Trophoblast cell (in vitro differentiated cells and primary cell): ENCODE measurements around the gene ADCY4.

ENCODE experiments used
- DNase-seq, 2 donors: peaks; one replicate each; pipeline ENCODE4 v3.0.0-alpha.2; 2016
- H2AFZ ChIP-seq: 2 replicates; pipeline ENCODE4 v1.6.1; 2013; ENCODE audit warnings: low read length, moderate library complexity, mild to moderate bottlenecking; ENCODE audit not compliant: insufficient read depth, poor library complexity
- H2AK5ac ChIP-seq: 2 replicates; pipeline ENCODE4 v1.6.1; 2013; ENCODE audit warnings: mild to moderate bottlenecking, low read length
- H2BK120ac ChIP-seq: 2 replicates; pipeline ENCODE4 v1.6.1; 2013; ENCODE audit warnings: low read length, mild to moderate bottlenecking, moderate library complexity; ENCODE audit not compliant: insufficient read depth, poor library complexity
- H2BK12ac ChIP-seq: 2 replicates; pipeline ENCODE4 v1.6.1; 2013; ENCODE audit warnings: mild to moderate bottlenecking, low read length, moderate library complexity
- H2BK5ac ChIP-seq: 2 replicates; pipeline ENCODE4 v1.6.1; 2013; ENCODE audit warnings: low read length, low read depth, moderate library complexity, mild to moderate bottlenecking; ENCODE audit not compliant: poor library complexity
- H3K14ac ChIP-seq: 2 replicates; pipeline ENCODE4 v1.6.1; 2013; ENCODE audit warnings: mild to moderate bottlenecking, low read length
- H3K18ac ChIP-seq: 2 replicates; pipeline ENCODE4 v1.6.1; 2013; ENCODE audit warnings: mild to moderate bottlenecking, low read length
- H3K23ac ChIP-seq: 2 replicates; pipeline ENCODE4 v1.6.1; 2013; ENCODE audit warnings: low read length
- H3K27ac ChIP-seq: 2 replicates; pipeline ENCODE4 v1.5.1; 2013; ENCODE audit warnings: low read depth, mild to moderate bottlenecking, inconsistent platforms, low read length, moderate library complexity
- H3K27me3 ChIP-seq: 2 replicates; pipeline ENCODE4 v1.6.1; 2013; ENCODE audit warnings: inconsistent platforms, mild to moderate bottlenecking, low read length, moderate library complexity; ENCODE audit not compliant: insufficient read depth
- H3K36me3 ChIP-seq, 2 experiments: 1 replicate in 1 of 2; 2 replicates in 1 of 2; pipeline ENCODE4 v1.6.1; 2013; ENCODE audit warnings: low read length in 2 of 2, mild to moderate bottlenecking in 2 of 2, moderate library complexity in 1 of 2; ENCODE audit not compliant: insufficient read depth in 2 of 2, control insufficient read depth in 1 of 2
- H3K4ac ChIP-seq: 2 replicates; pipeline ENCODE4 v1.6.1; 2013; ENCODE audit warnings: low read depth, mild to moderate bottlenecking, low read length, moderate library complexity
- H3K4me1 ChIP-seq, 2 experiments: 1 replicate in 1 of 2; 2 replicates in 1 of 2; pipeline ENCODE4 v1.6.1; 2013; ENCODE audit warnings: low read length in 2 of 2, mild to moderate bottlenecking in 2 of 2, moderate library complexity in 1 of 2; ENCODE audit not compliant: insufficient read depth in 2 of 2, control insufficient read depth in 1 of 2
- H3K4me2 ChIP-seq: 2 replicates; pipeline ENCODE4 v1.6.1; 2013; ENCODE audit warnings: inconsistent platforms, mild to moderate bottlenecking, low read length, moderate library complexity
- H3K4me3 ChIP-seq: 2 replicates; pipeline ENCODE4 v1.5.1; 2013; ENCODE audit warnings: mild to moderate bottlenecking, low read depth, low read length, inconsistent platforms
- H3K79me1 ChIP-seq: one replicate; pipeline ENCODE4 v1.6.1; 2013; ENCODE audit warnings: low read length
- H3K79me2 ChIP-seq: 2 replicates; pipeline ENCODE4 v1.6.1; 2013; ENCODE audit warnings: low read length, mild to moderate bottlenecking; ENCODE audit not compliant: control insufficient read depth, insufficient read depth, poor library complexity
- H3K9ac ChIP-seq: 2 replicates; pipeline ENCODE4 v1.6.1; 2013; ENCODE audit warnings: mild to moderate bottlenecking, low read length
- H3K9me3 ChIP-seq: 2 replicates; pipeline ENCODE4 v1.6.1; 2013; ENCODE audit warnings: low read depth, mild to moderate bottlenecking, control low read depth, inconsistent platforms, low read length; ENCODE audit not compliant: insufficient read depth
- H4K12ac ChIP-seq: 2 replicates; pipeline ENCODE4 v1.6.1; 2013; ENCODE audit warnings: low read depth, mild to moderate bottlenecking, low read length, moderate library complexity
- H4K8ac ChIP-seq: 2 replicates; pipeline ENCODE4 v1.6.1; 2013; ENCODE audit warnings: low read depth, mild to moderate bottlenecking, low read length, moderate library complexity
- H4K91ac ChIP-seq: one replicate; pipeline ENCODE4 v1.6.1; 2013; ENCODE audit warnings: low read depth, mild to moderate bottlenecking, low read length, moderate library complexity
- WGBS: extraction: QIAGEN DNeasy Blood & Tissue Kit; methylation state at CpG from one replicate; pipeline ENCODE4 v1.1.7; 2013; ENCODE audit warnings: missing lambda C conversion rate; ENCODE audit not compliant: insufficient read length, insufficient coverage; ENCODE audit errors: extremely low coverage; 5-methylcytosine and 5-hydroxymethylcytosine counted together

The ADCY4 gene

GRCh38 chr14:24368212-24368561, 33.3 kb upstream of the ADCY4 start:
- H3K23ac ChIP-seq, result no peak overlapping the region
- H3K18ac ChIP-seq, result peak overlapping the region; percentile 98
- H3K79me1 ChIP-seq, result peaks cover 30% of the 10 kb centered on the region
- DNase-seq, result no peak
- H3K9ac ChIP-seq, result peak overlapping the region; percentile 8
- H4K91ac ChIP-seq, result peak overlapping the region; percentile 99
- H3K4me2 ChIP-seq, result peak overlapping the region; percentile 98
- H3K4me1 ChIP-seq, result peaks cover 3 to 9% of the 10 kb centered on the region in 2 experiments
- no CpG with 5 or more reads among the region's 15 CpGs for WGBS
- H3K14ac ChIP-seq, result peak overlapping the region; percentile 93
- H3K27ac ChIP-seq, result peak overlapping the region; percentile 72
- H2BK120ac ChIP-seq, result peak overlapping the region; percentile 97
- peak overlapping the region; percentile 94 for H4K12ac ChIP-seq
- H3K4me3 ChIP-seq, result peak overlapping the region; percentile 77
- H3K4ac ChIP-seq, result peak overlapping the region; percentile 97
- H3K36me3 ChIP-seq, result peaks cover 14 to 20% of the 10 kb centered on the region in 2 experiments
- peak overlapping the region; percentile 81 for H2BK12ac ChIP-seq
- H3K79me2 ChIP-seq, result peaks cover 6% of the 10 kb centered on the region
- peak overlapping the region; percentile 94 for H4K8ac ChIP-seq
- peak overlapping the region; percentile 83 for H2AK5ac ChIP-seq
- peaks cover 1% of the 10 kb centered on the region for H3K9me3 ChIP-seq
- peak overlapping the region; percentile 38 for H2AFZ ChIP-seq
- no peaks in the 10 kb centered on the region for H3K27me3 ChIP-seq
- peak overlapping the region; percentile 79 for H2BK5ac ChIP-seq

GRCh38 chr14:24367514-24368211, 32.8 kb upstream of the ADCY4 start, which contains the start of gene NFATC4:
NFATC4 (plus strand) TSS chr14:24368184; CDS start chr14:24368341, 157 bp downstream.
- Histone ChIP-seq H2AFZ (peak within 1 kb of the TSS; percentile 71), H3K4me2 (peak within 1 kb of the TSS; percentile 98), H3K9ac (peak within 1 kb of the TSS; percentile 19), H3K14ac (peak within 1 kb of the TSS; percentile 93), H3K27ac (peak within 1 kb of the TSS; percentile 81), H2BK5ac (peak within 1 kb of the TSS; percentile 97), H3K36me3 (peaks cover 8 to 16% of the 10 kb centered on the region in 2 experiments), H2BK12ac (peak within 1 kb of the TSS; percentile 81), H3K23ac (no peak within 1 kb of the TSS), H3K4me3 (peak within 1 kb of the TSS; percentile 77), H4K12ac (peak within 1 kb of the TSS; percentile 94), H3K4ac (peak within 1 kb of the TSS; percentile 97), H3K4me1 (peaks cover 3 to 9% of the 10 kb centered on the region in 2 experiments), H3K9me3 (no peaks in the 10 kb centered on the region), H3K79me1 (peaks cover 30% of the 10 kb centered on the region), H3K79me2 (peaks cover 6% of the 10 kb centered on the region), H2AK5ac (peak within 1 kb of the TSS; percentile 83), H2BK120ac (peak within 1 kb of the TSS; percentile 97), H3K18ac (peak within 1 kb of the TSS; percentile 98), H4K8ac (peak within 1 kb of the TSS; percentile 96), H3K27me3 (no peaks in the 10 kb centered on the region), H4K91ac (peak within 1 kb of the TSS; percentile 99)
- DNase-seq, result peak in 1 of 2 donors; percentile 51
- no CpG with 5 or more reads among the region's 21 CpGs for WGBS

DNA sequence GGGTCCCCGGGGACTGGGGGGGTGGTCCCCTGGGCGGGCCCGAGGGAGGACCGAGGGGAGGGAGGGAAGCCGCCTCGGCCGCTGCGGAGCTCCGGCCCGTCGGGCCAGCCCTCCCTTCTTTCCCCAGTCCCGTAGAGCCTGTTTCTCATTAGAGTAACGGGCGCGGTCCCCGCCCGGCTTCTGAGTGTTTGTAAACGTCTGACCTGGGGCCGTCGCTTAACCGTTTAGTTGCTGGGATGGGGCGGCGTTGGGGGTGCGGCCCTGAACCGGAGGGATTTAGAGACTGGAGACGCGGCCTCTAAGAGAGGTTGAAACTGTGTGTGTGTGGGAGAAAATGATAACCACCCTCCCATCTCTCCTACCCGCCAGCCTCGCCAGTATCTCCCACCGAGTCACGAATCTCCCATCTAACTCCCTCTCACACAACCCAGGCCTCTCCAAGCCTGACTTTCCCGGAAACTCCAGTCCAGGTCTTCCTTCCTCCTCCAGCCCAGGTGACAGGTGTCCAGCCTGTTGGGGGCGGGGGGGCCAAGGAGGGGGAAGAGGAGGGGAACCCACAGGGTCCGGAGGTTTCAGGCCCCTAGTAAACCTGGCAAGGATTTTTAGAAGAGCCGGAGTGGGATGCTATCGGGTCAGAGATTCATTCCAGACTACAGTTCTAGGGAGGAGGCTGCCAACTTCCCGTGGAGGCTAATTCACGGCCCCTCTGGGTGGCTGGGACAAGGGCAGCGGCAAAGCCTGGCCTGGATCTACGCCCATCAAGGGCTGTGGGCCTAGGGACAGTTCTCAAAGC, 32.0 kb upstream of the ADCY4 start:
- H2AFZ ChIP-seq, result peak overlapping the region; percentile 92
- peaks cover 6% of the 10 kb centered on the region for H3K79me2 ChIP-seq
- H3K23ac ChIP-seq, result no peak overlapping the region
- H4K8ac ChIP-seq, result peak overlapping the region; percentile 96
- no peaks in the 10 kb centered on the region for H3K27me3 ChIP-seq
- H3K4ac ChIP-seq, result peak overlapping the region; percentile 58
- H4K91ac ChIP-seq, result peak overlapping the region; percentile 90
- H3K79me1 ChIP-seq, result peaks cover 30% of the 10 kb centered on the region
- no peaks in the 10 kb centered on the region for H3K9me3 ChIP-seq
- peak; percentile 90 to 94 for DNase-seq
- H2BK12ac ChIP-seq, result peak overlapping the region; percentile 53
- H3K4me3 ChIP-seq, result peak overlapping the region; percentile 70
- H2AK5ac ChIP-seq, result peak overlapping the region; percentile 11
- H2BK5ac ChIP-seq, result peak overlapping the region; percentile 97
- peaks cover 3 to 10% of the 10 kb centered on the region in 2 experiments for H3K36me3 ChIP-seq
- H2BK120ac ChIP-seq, result peak overlapping the region; percentile 92
- peak overlapping the region; percentile 59 for H3K4me2 ChIP-seq
- H3K9ac ChIP-seq, result no peak overlapping the region
- no CpG with 5 or more reads among the region's 40 CpGs for WGBS
- peak overlapping the region; percentile 63 for H3K18ac ChIP-seq
- H3K14ac ChIP-seq, result peak overlapping the region; percentile 72
- H3K27ac ChIP-seq, result peak overlapping the region; percentile 81
- peak overlapping the region; percentile 29 for H4K12ac ChIP-seq
- peaks cover 3 to 9% of the 10 kb centered on the region in 2 experiments for H3K4me1 ChIP-seq

DNA sequence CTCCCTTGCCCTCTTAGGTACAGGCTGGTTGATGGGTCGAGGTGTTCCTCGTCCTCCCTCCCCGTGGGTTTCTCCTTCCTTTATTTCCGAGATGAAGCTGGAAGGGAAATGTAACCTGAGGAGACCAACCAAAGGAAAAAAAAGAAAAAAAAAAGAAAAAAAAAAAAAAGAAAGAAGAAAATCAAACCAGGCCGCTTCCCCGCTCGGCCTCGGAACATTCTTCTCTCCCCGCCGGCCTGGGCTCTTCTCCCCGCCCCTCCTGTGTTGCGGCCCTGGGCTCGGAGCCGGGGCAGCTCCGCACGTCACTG, 31.5 kb upstream of the ADCY4 start:
- Histone ChIP-seq H3K4me2 (peak overlapping the region; percentile 59), H2AK5ac (no peak overlapping the region), H4K12ac (no peak overlapping the region), H3K9me3 (no peaks in the 10 kb centered on the region), H3K23ac (no peak overlapping the region), H2AFZ (peak overlapping the region; percentile 70), H3K79me1 (peaks cover 30% of the 10 kb centered on the region), H4K8ac (peak overlapping the region; percentile 69), H3K18ac (peak overlapping the region; percentile 87), H3K14ac (peak overlapping the region; percentile 72), H3K4me1 (peaks cover 3 to 9% of the 10 kb centered on the region in 2 experiments), H2BK120ac (peak overlapping the region; percentile 62), H3K27ac (peak overlapping the region; percentile 81), H3K36me3 (peaks cover 3 to 8% of the 10 kb centered on the region in 2 experiments), H2BK5ac (peak overlapping the region; percentile 76), H3K9ac (no peak overlapping the region), H4K91ac (peak overlapping the region; percentile 56), H2BK12ac (no peak overlapping the region), H3K27me3 (no peaks in the 10 kb centered on the region), H3K4ac (peak overlapping the region; percentile 58), H3K79me2 (peaks cover 6% of the 10 kb centered on the region), H3K4me3 (peak overlapping the region; percentile 70)
- no CpG with 5 or more reads among the region's 16 CpGs for WGBS
- DNase-seq, result no peak
